ENCODE results near the gene SRRM3.
"Not testable (repeated sequence)": the region's sequence is repeated elsewhere in the genome, so short reads cannot be mapped to it uniquely, and the experiment has no call there.

Gene SRRM3

GRCh38 chr7:76201732-76202665 is at the start of gene SRRM3:
Gene SRRM3 (plus strand): TSS chr7:76201896. CDS start chr7:76235067, 33,171 bp downstream.
- Histone ChIP-seq H3K4me1 (ENCODE audit: control insufficient read depth, insufficient read depth, low read length) (no peaks in the 10 kb centered on the region), H3K9me3 (ENCODE audit: control insufficient read depth, low read length) (no peaks in the 10 kb centered on the region), H3K4me3 (ENCODE audit: low read length) (no peak within 1 kb of the TSS), H3K36me3 (ENCODE audit: control insufficient read depth, insufficient read depth, low read length) (no peaks in the 10 kb centered on the region), H3K9ac (ENCODE audit: low read length) (no peak within 1 kb of the TSS), H3K27me3 (ENCODE audit: control insufficient read depth, insufficient read depth, low read length) (no peaks in the 10 kb centered on the region)

GRCh38 chr7:76151932-76152331 is 49.8 kb upstream of the SRRM3 start:
- Histone ChIP-seq H3K9ac (ENCODE audit: low read length) (no peak overlapping the region), H3K36me3 (ENCODE audit: control insufficient read depth, insufficient read depth, low read length) (no peaks in the 10 kb centered on the region), H3K9me3 (ENCODE audit: control insufficient read depth, low read length) (no peaks in the 10 kb centered on the region), H3K4me3 (ENCODE audit: low read length) (no peak overlapping the region), H3K4me1 (ENCODE audit: control insufficient read depth, insufficient read depth, low read length) (no peaks in the 10 kb centered on the region), H3K27me3 (ENCODE audit: control insufficient read depth, insufficient read depth, low read length) (peaks cover 16% of the 10 kb centered on the region)

GRCh38 chr7:76153571-76154230 is 48.0 kb upstream of the SRRM3 start:
- not testable (repeated sequence) for H3K9ac ChIP-seq (ENCODE audit: low read length); H3K4me3 ChIP-seq (ENCODE audit: low read length); H3K36me3 ChIP-seq (ENCODE audit: control insufficient read depth, insufficient read depth, low read length); H3K4me1 ChIP-seq (ENCODE audit: control insufficient read depth, insufficient read depth, low read length); H3K9me3 ChIP-seq (ENCODE audit: control insufficient read depth, low read length)
- peaks cover 16% of the 10 kb centered on the region for H3K27me3 ChIP-seq (ENCODE audit: control insufficient read depth, insufficient read depth, low read length)

GRCh38 chr7:76155938-76156337 is 45.8 kb upstream of the SRRM3 start:
- H3K4me1 ChIP-seq (ENCODE audit: control insufficient read depth, insufficient read depth, low read length) = no peaks in the 10 kb centered on the region
- no peak overlapping the region for H3K4me3 ChIP-seq (ENCODE audit: low read length)
- H3K36me3 ChIP-seq (ENCODE audit: control insufficient read depth, insufficient read depth, low read length) = no peaks in the 10 kb centered on the region
- H3K9ac ChIP-seq (ENCODE audit: low read length) = no peak overlapping the region
- H3K9me3 ChIP-seq (ENCODE audit: control insufficient read depth, low read length) = no peaks in the 10 kb centered on the region
- H3K27me3 ChIP-seq (ENCODE audit: control insufficient read depth, insufficient read depth, low read length) = no peaks in the 10 kb centered on the region

GRCh38 chr7:76156992-76157685 is 44.6 kb upstream of the SRRM3 start:
- H3K9me3 ChIP-seq (ENCODE audit: control insufficient read depth, low read length); H3K36me3 ChIP-seq (ENCODE audit: control insufficient read depth, insufficient read depth, low read length); H3K4me3 ChIP-seq (ENCODE audit: low read length); H3K9ac ChIP-seq (ENCODE audit: low read length); H3K4me1 ChIP-seq (ENCODE audit: control insufficient read depth, insufficient read depth, low read length); H3K27me3 ChIP-seq (ENCODE audit: control insufficient read depth, insufficient read depth, low read length): not testable (repeated sequence)

- H3K9ac ChIP-seq (ENCODE audit: low read length); H3K27me3 ChIP-seq (ENCODE audit: control insufficient read depth, insufficient read depth, low read length); H3K9me3 ChIP-seq (ENCODE audit: control insufficient read depth, low read length); H3K4me1 ChIP-seq (ENCODE audit: control insufficient read depth, insufficient read depth, low read length); H3K4me3 ChIP-seq (ENCODE audit: low read length); H3K36me3 ChIP-seq (ENCODE audit: control insufficient read depth, insufficient read depth, low read length): not testable (repeated sequence)
Measured at GRCh38 chr7:76158416-76158815, 43.3 kb upstream of the SRRM3 start.

- not testable (repeated sequence) for H3K9me3 ChIP-seq (ENCODE audit: control insufficient read depth, low read length); H3K27me3 ChIP-seq (ENCODE audit: control insufficient read depth, insufficient read depth, low read length); H3K4me1 ChIP-seq (ENCODE audit: control insufficient read depth, insufficient read depth, low read length); H3K9ac ChIP-seq (ENCODE audit: low read length); H3K36me3 ChIP-seq (ENCODE audit: control insufficient read depth, insufficient read depth, low read length); H3K4me3 ChIP-seq (ENCODE audit: low read length)
Measured at GRCh38 chr7:76162416-76163170, 39.1 kb upstream of the SRRM3 start.

GRCh38 chr7:76163812-76164211 is 37.9 kb upstream of the SRRM3 start:
- not testable (repeated sequence) for H3K4me3 ChIP-seq (ENCODE audit: low read length); H3K36me3 ChIP-seq (ENCODE audit: control insufficient read depth, insufficient read depth, low read length); H3K4me1 ChIP-seq (ENCODE audit: control insufficient read depth, insufficient read depth, low read length); H3K9me3 ChIP-seq (ENCODE audit: control insufficient read depth, low read length); H3K9ac ChIP-seq (ENCODE audit: low read length); H3K27me3 ChIP-seq (ENCODE audit: control insufficient read depth, insufficient read depth, low read length)

GRCh38 chr7:76165106-76165972 is 36.4 kb upstream of the SRRM3 start:
- Histone ChIP-seq H3K27me3 (ENCODE audit: control insufficient read depth, insufficient read depth, low read length) (no peaks in the 10 kb centered on the region), H3K36me3 (ENCODE audit: control insufficient read depth, insufficient read depth, low read length) (no peaks in the 10 kb centered on the region), H3K9me3 (ENCODE audit: control insufficient read depth, low read length) (no peaks in the 10 kb centered on the region), H3K4me1 (ENCODE audit: control insufficient read depth, insufficient read depth, low read length) (no peaks in the 10 kb centered on the region), H3K9ac (ENCODE audit: low read length) (no peak overlapping the region), H3K4me3 (ENCODE audit: low read length) (no peak overlapping the region)

- no peaks in the 10 kb centered on the region for H3K4me1 ChIP-seq (ENCODE audit: control insufficient read depth, insufficient read depth, low read length)
- no peaks in the 10 kb centered on the region for H3K36me3 ChIP-seq (ENCODE audit: control insufficient read depth, insufficient read depth, low read length)
- peak overlapping the region; percentile 75 for H3K9ac ChIP-seq (ENCODE audit: low read length)
- H3K27me3 ChIP-seq (ENCODE audit: control insufficient read depth, insufficient read depth, low read length) = no peaks in the 10 kb centered on the region
- H3K4me3 ChIP-seq (ENCODE audit: low read length) = peak overlapping the region; percentile 27
- H3K9me3 ChIP-seq (ENCODE audit: control insufficient read depth, low read length) = no peaks in the 10 kb centered on the region
Measured at GRCh38 chr7:76165973-76166403, 35.7 kb upstream of the SRRM3 start.

All from mucosa of stomach (tissue), 1 donor.